Mucosa of rectum (tissue), 2 donors: Measurements from ENCODE around the gene FBXW4.

ENCODE experiments used
- H3K27ac ChIP-seq, 2 donors: one replicate each; pipeline ENCODE4 v1.7.0; 2013; ENCODE audit warnings: inconsistent platforms in 2 of 2, low read depth in 2 of 2, low read length in 2 of 2
- H3K27me3 ChIP-seq, 2 donors: one replicate each; pipeline ENCODE4 v1.7.0; 2013; ENCODE audit warnings: low read length in 2 of 2; ENCODE audit not compliant: control insufficient read depth in 2 of 2, insufficient read depth in 2 of 2
- H3K36me3 ChIP-seq, 2 donors: one replicate each; pipeline ENCODE4 v1.7.0; 2013; ENCODE audit warnings: low read length in 2 of 2; ENCODE audit not compliant: control insufficient read depth in 2 of 2, insufficient read depth in 2 of 2
- H3K4me1 ChIP-seq, 2 donors: one replicate each; pipeline ENCODE4 v1.7.0; 2013; ENCODE audit warnings: low read length in 2 of 2, mild to moderate bottlenecking in 1 of 2; ENCODE audit not compliant: control insufficient read depth in 2 of 2, insufficient read depth in 2 of 2
- H3K4me3 ChIP-seq, 2 donors: one replicate each; pipeline ENCODE4 v1.7.0; 2013; ENCODE audit warnings: low read length in 2 of 2
- H3K9ac ChIP-seq, 2 donors: one replicate each; pipeline ENCODE4 v1.7.0; 2013; ENCODE audit warnings: low read length in 2 of 2, low read depth in 1 of 2, mild to moderate bottlenecking in 1 of 2
- H3K9me3 ChIP-seq, 2 donors: one replicate each; pipeline ENCODE4 v1.7.0; 2013; ENCODE audit warnings: low read length in 2 of 2; ENCODE audit not compliant: control insufficient read depth in 2 of 2
- donor health status: healthy.
- donor health status: Normal muscosa, but diverticular disease.

FBXW4 gene

GRCh38 chr10:101563007-101563406, 132.0 kb downstream of the FBXW4 start:
- Histone ChIP-seq H3K9me3 (no peaks in the 10 kb centered on the region), H3K27me3 (peaks cover 22 to 40% of the 10 kb centered on the region in 2 donors), H3K36me3 (no peaks in the 10 kb centered on the region), H3K4me3 (no peak overlapping the region), H3K4me1 (no peaks in the 10 kb centered on the region), H3K9ac (no peak overlapping the region), H3K27ac (no peak overlapping the region)

DNA sequence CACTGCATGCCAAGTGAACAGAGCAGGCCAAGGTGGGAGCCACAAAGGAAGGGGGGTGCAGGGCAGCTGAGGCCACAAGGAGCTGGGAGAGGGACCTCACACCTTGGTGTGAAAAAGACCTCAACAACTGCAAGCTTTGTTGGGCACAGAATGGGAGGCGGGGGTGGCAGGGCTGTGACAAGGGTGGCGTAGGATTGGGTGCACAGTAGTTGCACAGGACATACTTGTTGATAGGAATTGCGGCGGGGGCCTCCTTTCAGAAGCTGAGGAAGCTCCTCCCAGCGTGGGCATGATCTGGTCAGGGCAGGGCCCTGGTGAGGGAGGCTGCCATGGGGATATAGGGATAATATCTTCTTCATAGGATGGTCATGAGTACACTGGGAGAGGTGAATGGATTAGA, 132.7 kb downstream of the FBXW4 start:
- Histone ChIP-seq H3K4me1 (no peaks in the 10 kb centered on the region), H3K27ac (no peak overlapping the region), H3K9me3 (no peaks in the 10 kb centered on the region), H3K9ac (no peak overlapping the region), H3K36me3 (no peaks in the 10 kb centered on the region), H3K27me3 (peaks cover 17 to 33% of the 10 kb centered on the region in 2 donors), H3K4me3 (no peak overlapping the region)

- no peak overlapping the region for H3K9ac ChIP-seq
- peaks cover 11 to 25% of the 10 kb centered on the region in 2 donors for H3K27me3 ChIP-seq
- H3K4me3 ChIP-seq = no peak overlapping the region
- no peaks in the 10 kb centered on the region for H3K4me1 ChIP-seq
- H3K9me3 ChIP-seq = no peaks in the 10 kb centered on the region
- no peaks in the 10 kb centered on the region for H3K36me3 ChIP-seq
- no peak overlapping the region for H3K27ac ChIP-seq
Measured at GRCh38 chr10:101561068-101561915, 133.7 kb downstream of the FBXW4 start.
